Osteoblast (primary cell): Measurements from ENCODE around the gene PDXK. TPM values are rescaled to one million over a fixed set of nuclear protein-coding genes. Genes with fewer than 3 reads are reported as not detected.

Source experiments
- DNase-seq: peaks from one replicate; pipeline ENCODE4 v3.0.0; 2011; ENCODE audit warnings: low spot score, mixed read lengths; ENCODE audit not compliant: insufficient read length; ENCODE audit errors: missing footprints
- H2AFZ ChIP-seq: 2 replicates; pipeline ENCODE4 v1.6.0; 2011; ENCODE audit warnings: mild to moderate bottlenecking, low read length
- H3K27ac ChIP-seq: 2 replicates; pipeline ENCODE4 v1.5.1; 2011; ENCODE audit warnings: mild to moderate bottlenecking, low read depth, low read length, moderate library complexity
- H3K27me3 ChIP-seq: 2 replicates; pipeline ENCODE4 v1.6.0; 2012; ENCODE audit warnings: mild to moderate bottlenecking, control low read depth, inconsistent platforms, low read length, moderate library complexity; ENCODE audit not compliant: insufficient read depth
- H3K36me3 ChIP-seq: 2 replicates; pipeline ENCODE4 v1.5.1; 2011; ENCODE audit warnings: mild to moderate bottlenecking, low read length, control low read depth, moderate library complexity; ENCODE audit not compliant: insufficient read depth
- H3K4me1 ChIP-seq: 2 replicates; pipeline ENCODE4 v1.5.1; 2011; ENCODE audit warnings: mild to moderate bottlenecking, low read length, control low read depth, moderate library complexity; ENCODE audit not compliant: insufficient read depth
- H3K4me2 ChIP-seq: 2 replicates; pipeline ENCODE4 v1.6.0; 2011; ENCODE audit warnings: mild to moderate bottlenecking, low read length; ENCODE audit not compliant: insufficient read depth
- H3K4me3 ChIP-seq: fragments of 200-600 bp; sonication (generic); 3 replicates; pipeline ENCODE4 v1.5.1; 2012; ENCODE audit warnings: mild to moderate bottlenecking, low read length, inconsistent platforms; ENCODE audit not compliant: insufficient read depth
- H3K79me2 ChIP-seq: 2 replicates; pipeline ENCODE4 v1.6.0; 2012; ENCODE audit warnings: mild to moderate bottlenecking, low read length, control low read depth, inconsistent platforms; ENCODE audit not compliant: insufficient read depth
- H3K9me3 ChIP-seq: 2 replicates; pipeline ENCODE4 v1.5.1; 2011; ENCODE audit warnings: low read depth, low read length, control low read depth
- H4K20me1 ChIP-seq: 2 replicates; pipeline ENCODE4 v1.6.0; 2012; ENCODE audit warnings: mild to moderate bottlenecking, low read length, control low read depth; ENCODE audit not compliant: insufficient read depth
- CTCF ChIP-seq: IDR thresholded peaks from 2 replicates; pipeline ENCODE4 v1.5.1; 2011; ENCODE audit warnings: mild to moderate bottlenecking, low read depth, low read length, moderate library complexity; ENCODE audit errors: extremely low read depth
- total RNA-seq: library from RNA; depleted of rRNA; stranded (reverse); fragments of >200 nt; gene quantifications from 2 replicates; pipeline ENCODE4 v1.2.3, GENCODE V29; 2012

Gene PDXK
- total RNA-seq, 1 donor = 89.4 TPM

- H4K20me1 ChIP-seq = peaks cover 29% of the 10 kb centered on the region
- H3K36me3 ChIP-seq = peaks cover 33% of the 10 kb centered on the region
- no peak for DNase-seq
- H3K27ac ChIP-seq = no peak overlapping the region
- H3K27me3 ChIP-seq = no peaks in the 10 kb centered on the region
- no peak overlapping the region for H2AFZ ChIP-seq
- no peaks in the 10 kb centered on the region for H3K9me3 ChIP-seq
- H3K4me2 ChIP-seq = no peak overlapping the region
- H3K4me1 ChIP-seq = no peaks in the 10 kb centered on the region
- no peak overlapping the region for H3K4me3 ChIP-seq
- no peak for TF ChIP-seq CTCF
- peaks cover 10% of the 10 kb centered on the region for H3K79me2 ChIP-seq
These were observed 22.6 kb downstream of the PDXK start for GRCh38 chr21:43741423-43742096.

- H3K27me3 ChIP-seq = no peaks in the 10 kb centered on the region
- no peaks in the 10 kb centered on the region for H3K9me3 ChIP-seq
- peaks cover 16% of the 10 kb centered on the region for H4K20me1 ChIP-seq
- no peak for DNase-seq
- no peaks in the 10 kb centered on the region for H3K4me1 ChIP-seq
- no peak for TF ChIP-seq CTCF
- H3K4me2 ChIP-seq = no peak overlapping the region
- no peak overlapping the region for H3K4me3 ChIP-seq
- H3K36me3 ChIP-seq = peaks cover 47% of the 10 kb centered on the region
- H3K27ac ChIP-seq = no peak overlapping the region
- H2AFZ ChIP-seq = no peak overlapping the region
- H3K79me2 ChIP-seq = peaks cover 2% of the 10 kb centered on the region
These were observed 25.0 kb downstream of the PDXK start for GRCh38 chr21:43743947-43744346.

GRCh38 chr21:43744725-43745124, 25.8 kb downstream of the PDXK start:
- no peaks in the 10 kb centered on the region for H3K4me1 ChIP-seq
- peaks cover 51% of the 10 kb centered on the region for H3K36me3 ChIP-seq

More at GRCh38 chr21:43744725-43745124, 25.8 kb downstream of the PDXK start:
- H3K9me3 ChIP-seq = no peaks in the 10 kb centered on the region
- H3K27ac ChIP-seq = no peak overlapping the region
- H2AFZ ChIP-seq = no peak overlapping the region
- peaks cover 16% of the 10 kb centered on the region for H4K20me1 ChIP-seq
- H3K79me2 ChIP-seq = peaks cover 2% of the 10 kb centered on the region
- H3K4me2 ChIP-seq = no peak overlapping the region
- H3K27me3 ChIP-seq = no peaks in the 10 kb centered on the region
- DNase-seq = no peak
- no peak for TF ChIP-seq CTCF
- H3K4me3 ChIP-seq = no peak overlapping the region
